GM18507 (cell line): Measurements from ENCODE around the gene BSND.
"Not testable (repeated sequence)": the region's sequence is repeated elsewhere in the genome, so short reads cannot be mapped to it uniquely, and the experiment has no call there.

Experiments
- DNase-seq: peaks from one replicate; pipeline ENCODE4 v3.0.0; 2011; ENCODE audit warnings: low read depth; ENCODE audit not compliant: insufficient read length; ENCODE audit errors: extremely low spot score
- FAIRE-seq: peaks from 2 replicates; lab custom pipeline; 2011; peaks lifted over from hg19 to GRCh38; lab: Jason Lieb, UNC

BSND gene

GRCh38 chr1:54998677-54999076 is at the start of gene BSND:
Gene BSND, plus strand, starts transcription at chr1:54998933. Its CDS starts 254 bp downstream, at chr1:54999187.
- DNase-seq (no peak), FAIRE-seq (no peak)

GRCh38 chr1:54949053-54949452 is 49.7 kb upstream of the BSND start:
- FAIRE-seq (no peak), DNase-seq (no peak)

GRCh38 chr1:54950006-54950368 is 48.7 kb upstream of the BSND start:
- no peak for FAIRE-seq

GRCh38 chr1:54950369-54951163 is 48.2 kb upstream of the BSND start:
- FAIRE-seq, result peak; percentile 85

More at GRCh38 chr1:54950006-54950368, 48.7 kb upstream of the BSND start:
- no peak for DNase-seq

DNA sequence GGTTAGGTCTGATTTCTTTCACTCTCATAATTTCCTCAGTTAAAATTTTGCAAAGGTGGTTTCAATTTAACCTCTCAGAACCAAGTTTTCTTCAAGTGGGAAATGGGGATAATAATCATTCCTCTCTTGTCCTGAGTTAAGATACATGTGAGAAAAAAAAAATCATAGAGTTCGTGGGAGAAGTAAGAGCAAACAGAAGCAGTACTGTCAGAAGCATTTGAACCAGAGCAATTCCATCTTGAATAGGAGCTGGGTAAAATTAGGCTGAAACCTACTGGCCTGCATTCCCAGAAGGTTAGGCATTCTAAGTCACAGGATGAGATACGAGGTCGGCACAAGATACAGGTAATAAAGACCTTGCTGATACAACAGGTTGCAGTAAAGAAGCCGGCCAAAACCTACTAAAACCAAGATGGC is 46.9 kb upstream of the BSND start:
- DNase-seq (no peak), FAIRE-seq (no peak)

More at GRCh38 chr1:54950369-54951163, 48.2 kb upstream of the BSND start:
- peak; percentile 36 for DNase-seq

GRCh38 chr1:54952950-54953718 is 45.6 kb upstream of the BSND start:
- DNase-seq (no peak), FAIRE-seq (no peak)

DNA sequence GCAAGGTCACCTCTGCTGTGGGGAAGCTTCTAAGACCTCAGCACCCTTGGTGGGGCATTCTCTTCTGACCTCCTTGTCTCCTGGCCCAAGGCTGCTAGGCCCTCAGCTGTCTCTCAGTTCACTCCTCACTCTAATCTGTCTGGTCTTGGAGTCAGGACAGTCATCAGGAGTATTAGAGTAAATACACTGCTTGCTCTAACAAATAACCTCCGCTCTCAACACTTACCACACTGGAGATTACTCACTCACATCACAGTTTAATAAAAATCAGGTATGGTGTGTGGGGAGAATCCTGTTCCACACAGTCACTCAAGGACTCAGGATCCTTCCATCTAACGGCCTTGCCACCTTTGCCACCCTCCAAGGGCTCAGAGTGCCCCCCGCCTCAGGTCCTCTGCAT is 44.9 kb upstream of the BSND start:
- DNase-seq (no peak), FAIRE-seq (no peak)

DNA sequence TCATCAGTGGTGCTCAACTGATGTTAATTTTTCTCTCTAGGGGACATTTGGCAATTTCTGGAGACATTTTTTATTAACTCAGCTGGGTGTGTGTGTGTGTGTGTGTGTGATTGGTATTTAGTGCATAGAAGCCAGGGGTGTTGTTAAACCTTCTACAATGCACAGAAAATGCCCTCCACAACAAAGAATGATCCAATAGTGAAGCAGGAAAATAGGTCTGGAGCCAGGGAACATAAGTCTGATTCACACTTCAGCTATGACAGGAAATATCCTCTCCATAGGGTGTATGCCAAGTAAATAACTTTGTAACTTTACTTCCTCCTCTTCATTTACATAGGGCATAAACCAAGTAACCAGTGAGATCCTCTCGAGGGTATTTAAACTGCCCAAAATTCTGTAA is 43.4 kb upstream of the BSND start:
- FAIRE-seq (no peak), DNase-seq (no peak)

GRCh38 chr1:54956726-54957125 is 42.0 kb upstream of the BSND start:
- FAIRE-seq (no peak), DNase-seq (no peak)

- DNase-seq, result no peak
- no peak for FAIRE-seq
These were observed 39.5 kb upstream of the BSND start for GRCh38 chr1:54959241-54959640.

- DNase-seq, result no peak
- no peak for FAIRE-seq
These were observed 35.9 kb upstream of the BSND start for GRCh38 chr1:54962612-54963395.

- FAIRE-seq, DNase-seq: not testable (repeated sequence)
These were observed 34.9 kb upstream of the BSND start for GRCh38 chr1:54963829-54964228.

GRCh38 chr1:54965624-54966340 is 33.0 kb upstream of the BSND start:
- DNase-seq, result peak; percentile 26
- peak; percentile 92 for FAIRE-seq

GRCh38 chr1:54967372-54967771 is 31.4 kb upstream of the BSND start:
- DNase-seq (no peak), FAIRE-seq (no peak)

DNA sequence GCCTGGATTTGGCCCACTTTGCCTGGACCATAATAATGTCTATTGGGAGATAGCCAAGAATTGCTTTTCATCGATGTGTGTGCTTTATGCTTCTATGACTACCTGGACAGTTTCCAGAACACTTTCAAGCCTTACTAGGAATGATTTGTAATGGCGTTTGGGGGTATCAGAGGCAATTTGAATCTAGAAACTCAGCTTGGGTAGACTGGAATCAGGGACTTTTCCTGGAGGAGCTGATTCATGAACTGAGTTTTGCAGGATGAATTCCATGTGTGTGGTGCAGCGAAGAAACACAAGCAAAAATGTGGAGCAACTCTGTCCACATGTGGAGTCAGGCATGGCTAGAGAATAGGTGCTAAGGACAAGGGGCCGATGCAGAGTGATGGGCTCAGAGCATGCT is 30.2 kb upstream of the BSND start:
- no peak for DNase-seq
- no peak for FAIRE-seq

- DNase-seq, result no peak
- no peak for FAIRE-seq
These were observed 28.9 kb upstream of the BSND start for GRCh38 chr1:54969879-54970278.

- DNase-seq (no peak), FAIRE-seq (no peak)
These were observed 27.8 kb upstream of the BSND start for GRCh38 chr1:54970901-54971300.

DNA sequence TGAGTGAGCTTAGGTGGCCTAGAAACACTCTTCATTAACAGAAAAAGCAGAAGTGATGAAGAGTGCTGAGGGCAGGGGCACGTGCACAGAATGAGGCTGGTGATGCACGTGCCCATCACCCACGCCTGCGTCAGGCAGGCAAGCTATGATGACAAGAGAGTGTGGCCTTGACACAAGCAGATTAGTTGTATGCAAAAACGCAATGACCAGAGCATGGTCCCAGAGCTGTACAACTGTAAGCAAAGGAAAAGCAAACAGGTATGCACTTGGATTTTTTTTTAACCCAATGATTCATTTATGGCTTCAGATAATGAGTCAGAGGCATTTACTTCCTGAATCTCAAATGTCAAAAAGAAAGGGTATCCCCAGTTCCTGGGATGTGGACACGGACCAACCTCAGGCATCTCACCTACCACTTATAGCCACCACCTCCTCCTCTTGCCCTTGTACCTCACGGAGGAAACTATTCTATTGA is 27.4 kb upstream of the BSND start:
- FAIRE-seq (peak; percentile 80), DNase-seq (no peak)

DNA sequence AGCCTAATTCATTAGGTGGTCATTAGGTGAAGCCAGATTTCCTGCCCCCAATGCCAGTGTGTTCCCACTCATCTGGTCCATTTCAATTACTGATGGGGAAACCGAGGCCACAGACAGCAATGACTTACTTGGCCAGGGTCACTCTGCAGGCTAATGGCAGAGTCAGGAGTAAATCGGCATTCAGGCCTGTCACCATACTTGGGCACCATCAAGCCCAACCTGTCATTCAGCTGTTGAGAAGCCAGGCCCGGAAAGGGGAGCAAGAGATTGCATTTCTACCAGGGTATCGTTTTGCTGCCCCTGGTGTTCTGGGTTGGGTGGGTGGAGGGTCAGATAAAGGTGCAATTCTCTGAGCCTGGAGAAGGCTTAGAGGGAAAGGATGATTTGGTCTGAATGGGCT is 26.3 kb upstream of the BSND start:
- DNase-seq (no peak), FAIRE-seq (no peak)
